AG10803 (cell line): ENCODE data around the gene RGS2.

ENCODE experiments used
- DNase-seq: peaks from one replicate; pipeline ENCODE4 v3.0.0; 2010; ENCODE audit warnings: low read depth
- H3K4me3 ChIP-seq: 2 replicates; pipeline ENCODE4 v1.5.1; 2011; ENCODE audit warnings: mild to moderate bottlenecking, low read length, control low read depth
- TF ChIP-seq, protein P1 (sequence below): conservative IDR thresholded peaks from 2 replicates; pipeline ENCODE4 v1.5.1; 2011; ENCODE audit warnings: mild to moderate bottlenecking, low read length, control low read depth, inconsistent platforms

Gene RGS2

DNA sequence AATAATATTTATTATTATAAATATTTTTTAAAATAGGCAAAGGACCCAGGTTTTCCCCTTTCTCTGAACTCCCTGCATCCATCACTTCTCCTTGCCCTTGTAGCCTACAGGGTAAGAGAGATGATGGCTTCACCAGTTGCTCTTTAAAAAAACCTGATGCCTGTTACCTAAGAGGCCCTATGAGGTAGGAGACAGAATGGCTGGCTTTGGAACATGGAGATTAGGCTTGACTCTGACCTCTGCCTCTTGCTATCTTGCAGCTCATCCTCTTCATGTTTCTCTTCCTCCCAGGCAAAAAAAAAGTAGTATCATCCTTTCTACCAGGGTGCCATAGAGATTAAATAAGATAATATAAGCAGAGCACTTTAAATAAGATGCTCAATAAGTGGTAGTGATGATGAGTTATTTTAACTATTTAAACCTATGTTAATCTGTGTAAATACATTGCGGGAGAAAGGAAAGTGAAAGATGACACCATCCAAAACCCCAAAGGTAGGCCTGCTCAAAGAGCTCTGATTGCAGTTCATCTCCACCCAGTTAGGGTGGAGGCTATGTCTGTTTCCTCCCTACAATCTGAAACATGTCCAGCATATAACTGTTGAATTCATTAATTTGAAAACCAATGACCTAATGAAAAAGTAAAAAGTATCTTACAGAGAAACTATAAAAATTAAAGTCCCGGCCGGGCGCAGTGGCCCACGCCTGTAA is 51.8 kb downstream of the RGS2 start:
- H3K4me3 ChIP-seq = no peak overlapping the region
- TF ChIP-seq, protein P1, sequence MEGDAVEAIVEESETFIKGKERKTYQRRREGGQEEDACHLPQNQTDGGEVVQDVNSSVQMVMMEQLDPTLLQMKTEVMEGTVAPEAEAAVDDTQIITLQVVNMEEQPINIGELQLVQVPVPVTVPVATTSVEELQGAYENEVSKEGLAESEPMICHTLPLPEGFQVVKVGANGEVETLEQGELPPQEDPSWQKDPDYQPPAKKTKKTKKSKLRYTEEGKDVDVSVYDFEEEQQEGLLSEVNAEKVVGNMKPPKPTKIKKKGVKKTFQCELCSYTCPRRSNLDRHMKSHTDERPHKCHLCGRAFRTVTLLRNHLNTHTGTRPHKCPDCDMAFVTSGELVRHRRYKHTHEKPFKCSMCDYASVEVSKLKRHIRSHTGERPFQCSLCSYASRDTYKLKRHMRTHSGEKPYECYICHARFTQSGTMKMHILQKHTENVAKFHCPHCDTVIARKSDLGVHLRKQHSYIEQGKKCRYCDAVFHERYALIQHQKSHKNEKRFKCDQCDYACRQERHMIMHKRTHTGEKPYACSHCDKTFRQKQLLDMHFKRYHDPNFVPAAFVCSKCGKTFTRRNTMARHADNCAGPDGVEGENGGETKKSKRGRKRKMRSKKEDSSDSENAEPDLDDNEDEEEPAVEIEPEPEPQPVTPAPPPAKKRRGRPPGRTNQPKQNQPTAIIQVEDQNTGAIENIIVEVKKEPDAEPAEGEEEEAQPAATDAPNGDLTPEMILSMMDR = no peak
- no peak for DNase-seq

DNA sequence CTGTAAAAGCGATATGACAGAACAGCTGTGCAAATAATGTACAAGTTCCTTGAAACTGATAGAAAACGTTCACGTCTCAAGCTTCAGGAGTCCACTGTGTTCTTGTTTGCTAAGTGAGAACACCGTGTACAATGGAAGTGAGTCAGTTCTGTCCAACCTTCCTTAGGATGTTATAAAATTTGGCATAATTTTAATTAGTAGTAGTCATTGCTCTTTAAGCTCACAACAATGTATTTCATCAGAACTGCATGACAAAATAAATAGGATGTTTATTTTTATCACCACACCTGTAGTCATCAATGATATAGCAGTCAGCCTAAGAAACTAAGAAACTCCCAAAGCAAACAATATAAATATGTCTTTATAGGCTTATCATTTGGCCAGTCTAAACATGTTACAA is 53.0 kb downstream of the RGS2 start:
- no peak overlapping the region for H3K4me3 ChIP-seq
- DNase-seq = no peak
- TF ChIP-seq, protein P1 = no peak
